HepG2 (cell line): ENCODE results near the gene CYP20A1. TPM values are rescaled to one million over a fixed set of nuclear protein-coding genes. Genes with fewer than 3 reads are reported as not detected.

Experiments used
- ATAC-seq: fragments of 200-7000 bp; cut with Tn5 transposase; 3 replicates; pipeline ENCODE4 v1.9.1; 2020; ENCODE audit warnings: mild to moderate bottlenecking, moderate library complexity
- BruUV-seq: library from RNA; stranded (reverse); fragments of 400-500 nt; replicated peaks from 2 replicates; lab custom pipeline; 2021; lab: Mats Ljungman, UMichigan
- CTCF ChIA-PET: fragments of 300-600 bp; formaldehyde crosslinking; extraction: SDS; loops from one replicate; lab custom pipeline; 2021; ENCODE audit warnings: low total read pairs, inconsistent platforms, low intra/inter-chr PET ratio; lab: Yijun Ruan, JAX
- POLR2A ChIA-PET: fragments of 350-600 bp; sonication (Branson Sonifier 250); formaldehyde crosslinking; loops from one replicate; lab custom pipeline; 2020; ENCODE audit warnings: antibody characterized with exemption, inconsistent platforms; lab: Yijun Ruan, JAX
- DNase-seq: peaks from one replicate; pipeline ENCODE4 v3.0.0-alpha.2; 2015; ENCODE audit warnings: low spot score
- FAIRE-seq: peaks from 3 replicates; lab custom pipeline; 2011; peaks lifted over from hg19 to GRCh38; lab: Jason Lieb, UNC
- H2AFZ ChIP-seq: one replicate; pipeline ENCODE4 v1.6.1; 2011; ENCODE audit warnings: low read length, inconsistent platforms
- H3K27ac ChIP-seq: fragments of 300-600 bp; 3 replicates; pipeline ENCODE4 v1.8.0; 2011; ENCODE audit warnings: mixed run types, mild to moderate bottlenecking, mixed read lengths, low read length, inconsistent platforms; ENCODE audit not compliant: insufficient read depth; ENCODE audit errors: extremely low read length
- H3K27me3 ChIP-seq, 2 experiments: fragments of 200-600 bp in 1 of 2; 2 replicates in 1 of 2; 3 replicates in 1 of 2; pipeline versions ENCODE4 v1.6.0 to v1.8.0; 2011; ENCODE audit warnings: low read length in 2 of 2, mild to moderate bottlenecking in 2 of 2, moderate library complexity in 2 of 2, inconsistent platforms in 1 of 2; ENCODE audit not compliant: insufficient read depth in 2 of 2, control insufficient read depth in 1 of 2
- H3K36me3 ChIP-seq, 2 experiments: fragments of 200-600 bp in 1 of 2; replicated peaks in 1 of 2; 2 replicates in 1 of 2; 3 replicates in 1 of 2; pipeline versions ENCODE4 v1.5.1 to v1.8.0; 2011; ENCODE audit warnings: low read length in 2 of 2, inconsistent platforms in 1 of 2; ENCODE audit not compliant: insufficient read depth in 2 of 2, control insufficient read depth in 1 of 2
- H3K4me1 ChIP-seq: 2 replicates; pipeline ENCODE4 v1.5.1; 2012; ENCODE audit warnings: low read length, inconsistent platforms; ENCODE audit not compliant: insufficient read depth
- H3K4me2 ChIP-seq: 2 replicates; pipeline ENCODE4 v1.6.0; 2011; ENCODE audit warnings: low read depth, low read length, inconsistent platforms
- H3K4me3 ChIP-seq, 3 experiments: fragments of 200-600 bp in 1 of 3; sonication (generic), shearing (Covaris generic) in 1 of 3; replicated peaks in 1 of 3; 2 replicates each; pipeline ENCODE4 v1.5.1; 2011 to 2016; ENCODE audit warnings: low read length in 3 of 3, inconsistent platforms in 2 of 3, low read depth in 2 of 3, mild to moderate bottlenecking in 2 of 3, control low read depth in 1 of 3, mixed read lengths in 1 of 3; ENCODE audit not compliant: insufficient read depth in 1 of 3
- H3K79me2 ChIP-seq: one replicate; pipeline ENCODE4 v1.6.1; 2011; ENCODE audit warnings: low read length, inconsistent platforms; ENCODE audit not compliant: insufficient read depth
- H3K9ac ChIP-seq: 2 replicates; pipeline ENCODE4 v1.6.0; 2011; ENCODE audit warnings: mild to moderate bottlenecking, low read depth, low read length, inconsistent platforms; ENCODE audit not compliant: insufficient read depth
- H3K9me3 ChIP-seq: 2 replicates; pipeline ENCODE4 v1.5.1; 2012; ENCODE audit warnings: mild to moderate bottlenecking, low read length
- H4K20me1 ChIP-seq: 2 replicates; pipeline ENCODE4 v1.6.0; 2011; ENCODE audit warnings: inconsistent platforms, mild to moderate bottlenecking, low read length, moderate library complexity; ENCODE audit not compliant: insufficient read depth
- ARID2 ChIP-seq: sonication (generic); formaldehyde crosslinking; IDR thresholded peaks from 2 replicates; pipeline ENCODE4 v1.8.1; 2022; ENCODE audit warnings: mild to moderate bottlenecking, missing genetic modification reagents, borderline replicate concordance
- ARNT2 ChIP-seq: sonication (generic); formaldehyde crosslinking; IDR thresholded peaks from 2 replicates; pipeline ENCODE4 v1.8.0; 2022; ENCODE audit warnings: mild to moderate bottlenecking, low read depth, missing genetic modification reagents, moderate library complexity
- BCL6 ChIP-seq: IDR thresholded peaks from 2 replicates; pipeline ENCODE4 v1.6.1; 2016; ENCODE audit warnings: missing genetic modification reagents, missing compliant biosample characterization
- HDAC2 ChIP-seq: sonication (generic); formaldehyde crosslinking; IDR thresholded peaks from 2 replicates; pipeline ENCODE4 v1.4.0; 2020; ENCODE audit warnings: missing genetic modification reagents
- HNRNPLL ChIP-seq: fragments of 200-400 bp; formaldehyde crosslinking; IDR thresholded peaks from 2 replicates; pipeline ENCODE4 v1.6.1; 2017; ENCODE audit warnings: mild to moderate bottlenecking, low read depth, low read length; ENCODE audit not compliant: poor library complexity, severe bottlenecking
- KMT2B ChIP-seq: IDR thresholded peaks from 2 replicates; pipeline ENCODE4 v1.6.1; 2016; ENCODE audit warnings: missing genetic modification reagents, missing compliant biosample characterization
- MED8 ChIP-seq: sonication (generic); formaldehyde crosslinking; IDR thresholded peaks from 2 replicates; pipeline ENCODE4 v1.8.1; 2023; ENCODE audit warnings: mild to moderate bottlenecking, missing genetic modification reagents; ENCODE audit not compliant: insufficient replicate concordance
- MXI1 ChIP-seq: IDR thresholded peaks from 3 replicates; pipeline ENCODE4 v1.6.1; 2012; ENCODE audit warnings: low read depth, low read length, inconsistent platforms, borderline replicate concordance
- MZF1 ChIP-seq: sonication (generic); formaldehyde crosslinking; IDR thresholded peaks from 2 replicates; pipeline ENCODE4 v1.8.1; 2023; ENCODE audit warnings: mild to moderate bottlenecking, missing genetic modification reagents, borderline replicate concordance
- NFKB2 ChIP-seq: sonication (generic); formaldehyde crosslinking; IDR thresholded peaks from 2 replicates; pipeline ENCODE4 v1.4.0; 2020; ENCODE audit warnings: missing genetic modification reagents, borderline replicate concordance
- SNAPC2 ChIP-seq: sonication (generic); formaldehyde crosslinking; IDR thresholded peaks from 2 replicates; pipeline ENCODE4 v1.8.1; 2022; ENCODE audit warnings: mild to moderate bottlenecking, missing genetic modification reagents
- SP1 ChIP-seq, 2 experiments: fragments of 450-650 bp in 1 of 2; sonication (generic) in 1 of 2; formaldehyde crosslinking in 1 of 2; IDR thresholded peaks; 2 replicates each; pipeline versions ENCODE4 v1.4.0 to v1.6.1; 2016 to 2020; ENCODE audit warnings: missing genetic modification reagents in 1 of 2
- TOPORS ChIP-seq: sonication (generic); formaldehyde crosslinking; IDR thresholded peaks from 2 replicates; pipeline ENCODE4 v1.8.0; 2023; ENCODE audit warnings: mild to moderate bottlenecking, missing genetic modification reagents
- ZNF12 ChIP-seq: sonication (generic); formaldehyde crosslinking; IDR thresholded peaks from 2 replicates; pipeline ENCODE4 v1.5.0; 2020; ENCODE audit warnings: missing genetic modification reagents
- ZNF558 ChIP-seq: sonication (generic); formaldehyde crosslinking; IDR thresholded peaks from 2 replicates; pipeline ENCODE4 v1.9.0; 2022; ENCODE audit warnings: mild to moderate bottlenecking, missing genetic modification reagents, borderline replicate concordance
- WGBS: methylation state at CpG from one replicate; pipeline ENCODE4 v1.1.6; 2017; ENCODE audit warnings: low lambda C conversion rate; 5-methylcytosine and 5-hydroxymethylcytosine counted together
- in situ Hi-C: cut with HindIII; loops from 2 replicates; pipeline ENCODE4 v1.10.0; 2017; ENCODE audit warnings: low pct_unique_long_range_greater_than_20kb; ENCODE audit not compliant: extremely low pct_ligation_motif_present
- intact Hi-C: fragments of 100-400 bp; cut with micrococcal nuclease; formaldehyde crosslinking; loops from one replicate; pipeline ENCODE4 v1.10.0; 2022; ENCODE audit not compliant: unreplicated experiment
- polyA plus RNA-seq, 8 experiments: library from polyadenylated mRNA; depleted of rRNA in 3 of 8; stranded (reverse) in 7 of 8; unstranded in 1 of 8; fragments of >200 nt; fragmentation: Illumina TruSeq in 4 of 8; extraction: Trizol in 4 of 8; gene quantifications; 2 replicates each; pipeline versions ENCODE4 v1.2.1 to v1.2.3, GENCODE V29; 2011 to 2016; ENCODE audit warnings: low read depth in 4 of 8, missing spikeins in 1 of 8, mixed read lengths in 1 of 8; ENCODE audit not compliant: insufficient read depth in 1 of 8
- total RNA-seq, 5 experiments: library from RNA; depleted of rRNA; stranded (reverse); fragments of >200 nt; fragmentation: Illumina TruSeq; extraction: Trizol; gene quantifications; 2 replicates each; pipeline ENCODE4 v1.2.3, GENCODE V29; 2016; ENCODE audit warnings: low read depth in 1 of 5
- TF ChIP-seq, protein P1 (sequence below): sonication (generic); formaldehyde crosslinking; IDR thresholded peaks from 2 replicates; pipeline ENCODE4 v1.9.0; 2021; ENCODE audit warnings: mild to moderate bottlenecking, missing genetic modification reagents
- TF ChIP-seq, protein P2 (sequence below): IDR thresholded peaks from 2 replicates; pipeline ENCODE4 v1.6.1; 2016; ENCODE audit warnings: low read depth, borderline replicate concordance

The CYP20A1 gene
- total and polyA plus RNA-seq, 2 of the 13 experiments (the other 11 are each of a cell fraction or from before 2014, with no cell fraction given): 9.6 to 35.3 TPM

DNA sequence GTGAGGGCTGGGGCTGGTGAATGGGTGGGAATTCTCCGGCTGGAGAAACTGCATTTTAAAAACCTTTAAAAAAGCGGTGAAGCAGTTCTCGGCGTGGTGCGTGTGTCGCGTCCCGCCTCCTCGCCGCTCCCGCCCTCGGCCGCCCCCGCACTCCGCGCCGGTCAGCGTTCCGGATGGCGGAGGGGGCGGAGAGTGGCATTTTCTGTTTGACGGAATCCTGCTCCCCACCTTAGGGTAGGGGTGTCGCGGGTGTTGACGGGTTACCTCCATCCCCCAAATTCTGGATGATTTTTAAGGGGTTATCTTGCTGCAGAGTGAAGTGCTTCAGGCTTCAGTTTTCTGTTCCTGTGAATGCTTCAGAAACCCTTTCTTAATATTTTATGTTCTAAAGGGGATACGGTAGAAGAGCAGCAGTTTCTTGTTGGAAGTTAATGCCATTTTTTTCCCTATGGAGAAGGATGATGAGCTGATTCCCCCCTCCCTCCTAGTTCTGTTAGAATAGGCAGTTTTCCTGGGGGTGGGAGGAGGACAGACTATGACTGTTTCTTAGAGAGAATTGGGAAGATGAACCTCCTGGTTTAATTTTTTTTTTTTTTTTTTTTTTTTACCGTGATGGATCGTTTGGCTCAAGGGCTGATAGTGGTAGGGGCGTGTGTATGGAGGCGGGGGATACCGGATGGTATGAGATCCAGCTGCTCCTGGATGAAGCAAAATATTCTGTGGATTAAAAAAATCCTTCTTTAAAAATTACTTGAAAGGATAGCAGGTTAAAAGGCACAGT, 90.1 kb downstream of the CYP20A1 start:
- Histone ChIP-seq H3K27me3 (peaks cover 0 to 2% of the 10 kb centered on the region in 2 experiments; a peak in 1 of 5 replicates), H3K4me1 (peaks cover 34% of the 10 kb centered on the region), H3K27ac (peak overlapping the region; percentile 76), H3K79me2 (peaks cover 57% of the 10 kb centered on the region), H3K36me3 (no peaks in the 10 kb centered on the region), H2AFZ (no peak overlapping the region), H3K4me2 (peak overlapping the region; percentile 74), H4K20me1 (peaks cover 9% of the 10 kb centered on the region), H3K4me3 (peak overlapping the region; percentile 97 to 100 (median 97)), H3K9ac (peak overlapping the region; percentile 83), H3K9me3 (no peaks in the 10 kb centered on the region)
- intact Hi-C loops (loop anchor here (2.0 kb wide), 1 partner anchor 90 kb away; the partner anchor contains the start of gene CYP20A1), in situ Hi-C loops (no loop called here)
- no TSS peak for BruUV-seq
- peak; percentile 20 for DNase-seq
- no peak for FAIRE-seq
- ATAC-seq: peak; percentile 73
- POLR2A ChIA-PET: interaction anchor here (0.6 to 1.5 kb wide), 2 partner anchors 42 to 90 kb away, joined by 3 to 8 read pairs; partner anchors contain the start of gene CYP20A1
- WGBS: under 1% methylated on average over 28 of the region's 31 CpGs
- CTCF ChIA-PET: no interaction called here
- peak; percentile 79 for TF ChIP-seq KMT2B (CRISPR knock-in tag)
- TF ChIP-seq, protein P1, sequence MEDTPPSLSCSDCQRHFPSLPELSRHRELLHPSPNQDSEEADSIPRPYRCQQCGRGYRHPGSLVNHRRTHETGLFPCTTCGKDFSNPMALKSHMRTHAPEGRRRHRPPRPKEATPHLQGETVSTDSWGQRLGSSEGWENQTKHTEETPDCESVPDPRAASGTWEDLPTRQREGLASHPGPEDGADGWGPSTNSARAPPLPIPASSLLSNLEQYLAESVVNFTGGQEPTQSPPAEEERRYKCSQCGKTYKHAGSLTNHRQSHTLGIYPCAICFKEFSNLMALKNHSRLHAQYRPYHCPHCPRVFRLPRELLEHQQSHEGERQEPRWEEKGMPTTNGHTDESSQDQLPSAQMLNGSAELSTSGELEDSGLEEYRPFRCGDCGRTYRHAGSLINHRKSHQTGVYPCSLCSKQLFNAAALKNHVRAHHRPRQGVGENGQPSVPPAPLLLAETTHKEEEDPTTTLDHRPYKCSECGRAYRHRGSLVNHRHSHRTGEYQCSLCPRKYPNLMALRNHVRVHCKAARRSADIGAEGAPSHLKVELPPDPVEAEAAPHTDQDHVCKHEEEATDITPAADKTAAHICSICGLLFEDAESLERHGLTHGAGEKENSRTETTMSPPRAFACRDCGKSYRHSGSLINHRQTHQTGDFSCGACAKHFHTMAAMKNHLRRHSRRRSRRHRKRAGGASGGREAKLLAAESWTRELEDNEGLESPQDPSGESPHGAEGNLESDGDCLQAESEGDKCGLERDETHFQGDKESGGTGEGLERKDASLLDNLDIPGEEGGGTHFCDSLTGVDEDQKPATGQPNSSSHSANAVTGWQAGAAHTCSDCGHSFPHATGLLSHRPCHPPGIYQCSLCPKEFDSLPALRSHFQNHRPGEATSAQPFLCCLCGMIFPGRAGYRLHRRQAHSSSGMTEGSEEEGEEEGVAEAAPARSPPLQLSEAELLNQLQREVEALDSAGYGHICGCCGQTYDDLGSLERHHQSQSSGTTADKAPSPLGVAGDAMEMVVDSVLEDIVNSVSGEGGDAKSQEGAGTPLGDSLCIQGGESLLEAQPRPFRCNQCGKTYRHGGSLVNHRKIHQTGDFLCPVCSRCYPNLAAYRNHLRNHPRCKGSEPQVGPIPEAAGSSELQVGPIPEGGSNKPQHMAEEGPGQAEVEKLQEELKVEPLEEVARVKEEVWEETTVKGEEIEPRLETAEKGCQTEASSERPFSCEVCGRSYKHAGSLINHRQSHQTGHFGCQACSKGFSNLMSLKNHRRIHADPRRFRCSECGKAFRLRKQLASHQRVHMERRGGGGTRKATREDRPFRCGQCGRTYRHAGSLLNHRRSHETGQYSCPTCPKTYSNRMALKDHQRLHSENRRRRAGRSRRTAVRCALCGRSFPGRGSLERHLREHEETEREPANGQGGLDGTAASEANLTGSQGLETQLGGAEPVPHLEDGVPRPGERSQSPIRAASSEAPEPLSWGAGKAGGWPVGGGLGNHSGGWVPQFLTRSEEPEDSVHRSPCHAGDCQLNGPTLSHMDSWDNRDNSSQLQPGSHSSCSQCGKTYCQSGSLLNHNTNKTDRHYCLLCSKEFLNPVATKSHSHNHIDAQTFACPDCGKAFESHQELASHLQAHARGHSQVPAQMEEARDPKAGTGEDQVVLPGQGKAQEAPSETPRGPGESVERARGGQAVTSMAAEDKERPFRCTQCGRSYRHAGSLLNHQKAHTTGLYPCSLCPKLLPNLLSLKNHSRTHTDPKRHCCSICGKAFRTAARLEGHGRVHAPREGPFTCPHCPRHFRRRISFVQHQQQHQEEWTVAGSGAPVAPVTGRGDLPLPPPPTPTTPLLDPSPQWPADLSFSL (CRISPR knock-in tag): no peak
- no peak for TF ChIP-seq MED8 (CRISPR knock-in tag)
- 0 out of 2 replicates have a peak, but pooled peaks have one; percentile 55 for TF ChIP-seq ARID2 (CRISPR knock-in tag)
- peak; percentile 43 for TF ChIP-seq HNRNPLL
- peak; percentile 37; the same call in 1 of the 3 replicates for TF ChIP-seq MXI1
- no peak for TF ChIP-seq SP1 (IDR thresholded peaks at IDR 0.05)
- TF ChIP-seq SP1 (CRISPR knock-in tag; IDR thresholded peaks at IDR 0.05): 0 out of 2 replicates have a peak, but pooled peaks have one; percentile 31
- TF ChIP-seq MZF1 (CRISPR knock-in tag): no peak
- TF ChIP-seq TOPORS (CRISPR knock-in tag): no peak
- peak; percentile 19; the same call in 1 of the 2 replicates for TF ChIP-seq HDAC2 (CRISPR knock-in tag)
- TF ChIP-seq ZNF12 (CRISPR knock-in tag): no peak
- TF ChIP-seq BCL6 (CRISPR knock-in tag): 0 out of 2 replicates have a peak, but pooled peaks have one; percentile 12
- 0 out of 2 replicates have a peak, but pooled peaks have one; percentile 4 for TF ChIP-seq ZNF558 (CRISPR knock-in tag)
- TF ChIP-seq ARNT2: 0 out of 2 replicates have a peak, but pooled peaks have one; percentile 7
- peak; percentile 57; the same call in 1 of the 2 replicates for TF ChIP-seq NFKB2
- TF ChIP-seq, protein P2, sequence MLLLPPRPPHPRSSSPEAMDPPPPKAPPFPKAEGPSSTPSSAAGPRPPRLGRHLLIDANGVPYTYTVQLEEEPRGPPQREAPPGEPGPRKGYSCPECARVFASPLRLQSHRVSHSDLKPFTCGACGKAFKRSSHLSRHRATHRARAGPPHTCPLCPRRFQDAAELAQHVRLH (CRISPR knock-in tag): no peak
- TF ChIP-seq SNAPC2 (CRISPR knock-in tag): 0 out of 2 replicates have a peak, but pooled peaks have one; percentile 7
